GM12874 (cell line): ENCODE results near the gene MATK.

Experiments used
- TF ChIP-seq, protein P1 (sequence below): IDR thresholded peaks from 2 replicates; pipeline ENCODE4 v1.5.1; 2011; ENCODE audit warnings: low read depth, mild to moderate bottlenecking, control low read depth, low read length, moderate library complexity; ENCODE audit not compliant: insufficient read depth

Gene MATK

DNA sequence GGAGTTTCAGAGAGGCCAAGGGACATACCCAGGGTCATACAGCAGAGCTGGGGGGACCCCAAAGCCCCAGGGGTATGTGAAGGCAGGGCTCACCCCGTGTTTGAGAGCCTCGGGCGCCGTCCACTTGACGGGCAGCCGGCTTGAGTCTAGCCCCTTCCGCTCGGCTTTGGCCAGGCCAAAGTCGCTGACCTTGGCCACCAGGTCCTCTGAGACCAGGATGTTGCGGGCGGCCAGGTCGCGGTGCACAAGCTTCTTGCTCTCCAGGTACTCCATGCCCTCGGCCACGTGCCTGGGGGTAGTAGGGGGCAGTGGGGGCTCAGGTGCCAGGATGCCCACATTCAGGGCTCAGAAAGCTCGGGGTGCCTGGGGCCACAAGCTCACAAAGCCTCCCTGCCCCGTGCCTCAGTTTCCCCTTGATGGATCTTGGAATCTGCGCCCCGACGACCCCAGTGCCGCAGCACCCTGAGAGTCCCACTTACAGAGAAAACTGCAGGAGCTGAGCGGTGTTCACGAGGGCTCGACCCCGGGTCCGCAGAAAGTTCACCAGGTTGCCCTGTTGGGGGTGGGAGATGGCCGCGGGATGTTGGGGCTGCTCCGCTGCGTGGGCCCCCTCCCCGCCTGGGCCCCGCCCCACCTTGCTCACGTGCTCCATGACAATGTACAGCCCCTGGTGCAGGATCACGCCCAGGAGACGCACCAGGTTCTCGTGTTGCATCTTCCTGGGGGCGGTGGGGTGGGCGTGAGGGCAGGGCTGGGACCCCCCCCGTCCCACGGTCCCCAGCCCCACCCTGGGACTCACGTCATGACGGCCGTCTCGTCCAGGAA is 7.1 kb downstream of the MATK start:
- TF ChIP-seq, protein P1, sequence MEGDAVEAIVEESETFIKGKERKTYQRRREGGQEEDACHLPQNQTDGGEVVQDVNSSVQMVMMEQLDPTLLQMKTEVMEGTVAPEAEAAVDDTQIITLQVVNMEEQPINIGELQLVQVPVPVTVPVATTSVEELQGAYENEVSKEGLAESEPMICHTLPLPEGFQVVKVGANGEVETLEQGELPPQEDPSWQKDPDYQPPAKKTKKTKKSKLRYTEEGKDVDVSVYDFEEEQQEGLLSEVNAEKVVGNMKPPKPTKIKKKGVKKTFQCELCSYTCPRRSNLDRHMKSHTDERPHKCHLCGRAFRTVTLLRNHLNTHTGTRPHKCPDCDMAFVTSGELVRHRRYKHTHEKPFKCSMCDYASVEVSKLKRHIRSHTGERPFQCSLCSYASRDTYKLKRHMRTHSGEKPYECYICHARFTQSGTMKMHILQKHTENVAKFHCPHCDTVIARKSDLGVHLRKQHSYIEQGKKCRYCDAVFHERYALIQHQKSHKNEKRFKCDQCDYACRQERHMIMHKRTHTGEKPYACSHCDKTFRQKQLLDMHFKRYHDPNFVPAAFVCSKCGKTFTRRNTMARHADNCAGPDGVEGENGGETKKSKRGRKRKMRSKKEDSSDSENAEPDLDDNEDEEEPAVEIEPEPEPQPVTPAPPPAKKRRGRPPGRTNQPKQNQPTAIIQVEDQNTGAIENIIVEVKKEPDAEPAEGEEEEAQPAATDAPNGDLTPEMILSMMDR = no peak

DNA sequence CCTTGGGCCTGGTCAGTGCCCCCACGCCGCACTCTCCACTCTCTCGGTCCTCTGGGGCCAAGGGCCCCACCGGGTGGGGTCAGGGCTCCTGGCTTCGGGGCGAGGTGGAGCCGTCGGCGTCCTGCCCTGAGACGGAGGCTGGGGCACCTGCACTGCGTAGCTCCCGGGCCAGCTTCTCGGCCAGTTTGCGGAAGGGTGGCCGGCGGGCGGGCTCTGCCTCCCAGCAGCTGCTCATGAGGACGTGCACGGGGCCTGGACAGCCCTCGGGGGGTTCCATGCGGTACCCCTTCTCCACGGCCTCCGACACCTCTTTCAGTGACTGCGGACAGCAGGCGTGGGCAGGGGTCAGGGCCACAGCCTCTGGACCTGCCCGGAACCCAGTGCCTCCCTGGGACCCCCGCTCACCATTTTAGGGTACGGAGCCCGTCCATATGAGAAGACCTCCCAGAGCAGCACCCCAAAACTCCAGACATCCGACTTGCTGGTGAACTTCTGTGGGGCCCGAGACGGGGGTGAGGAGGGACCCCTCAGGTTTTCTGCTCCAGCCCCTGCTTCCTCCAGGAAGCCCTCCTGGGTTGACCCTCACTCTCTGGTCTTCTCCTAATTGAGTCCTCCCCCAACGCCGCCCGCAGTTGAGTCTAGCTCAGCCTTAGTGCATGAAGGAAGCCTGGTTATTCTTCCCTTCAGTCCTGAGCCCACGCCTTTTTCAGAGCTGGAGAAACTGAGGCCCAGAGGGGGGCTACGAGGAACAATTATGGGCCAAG is 7.9 kb downstream of the MATK start:
- TF ChIP-seq, protein P1 = no peak

GRCh38 chr19:3776479-3777040 is 9.6 kb downstream of the MATK start:
- TF ChIP-seq, protein P1 = no peak

GRCh38 chr19:3775831-3776230 is 10.3 kb downstream of the MATK start:
- TF ChIP-seq, protein P1 = no peak

DNA sequence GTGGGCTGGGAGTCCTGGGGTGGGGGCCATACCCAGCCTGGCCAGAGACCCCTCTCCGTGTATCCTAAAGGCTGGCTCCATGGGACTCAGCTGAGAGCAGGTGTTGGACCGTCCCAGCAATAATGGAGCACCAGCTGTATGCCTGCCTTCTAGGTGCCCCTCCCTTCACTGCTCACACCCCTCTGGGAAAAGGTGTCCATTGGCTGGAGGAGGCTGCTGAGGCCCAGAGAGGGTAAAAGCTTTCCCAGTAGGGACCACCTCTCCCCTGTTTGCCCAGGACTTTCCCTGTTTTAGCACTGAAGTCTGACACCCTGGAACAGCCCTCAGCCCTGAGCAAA is 10.8 kb downstream of the MATK start:
- TF ChIP-seq, protein P1 = no peak

DNA sequence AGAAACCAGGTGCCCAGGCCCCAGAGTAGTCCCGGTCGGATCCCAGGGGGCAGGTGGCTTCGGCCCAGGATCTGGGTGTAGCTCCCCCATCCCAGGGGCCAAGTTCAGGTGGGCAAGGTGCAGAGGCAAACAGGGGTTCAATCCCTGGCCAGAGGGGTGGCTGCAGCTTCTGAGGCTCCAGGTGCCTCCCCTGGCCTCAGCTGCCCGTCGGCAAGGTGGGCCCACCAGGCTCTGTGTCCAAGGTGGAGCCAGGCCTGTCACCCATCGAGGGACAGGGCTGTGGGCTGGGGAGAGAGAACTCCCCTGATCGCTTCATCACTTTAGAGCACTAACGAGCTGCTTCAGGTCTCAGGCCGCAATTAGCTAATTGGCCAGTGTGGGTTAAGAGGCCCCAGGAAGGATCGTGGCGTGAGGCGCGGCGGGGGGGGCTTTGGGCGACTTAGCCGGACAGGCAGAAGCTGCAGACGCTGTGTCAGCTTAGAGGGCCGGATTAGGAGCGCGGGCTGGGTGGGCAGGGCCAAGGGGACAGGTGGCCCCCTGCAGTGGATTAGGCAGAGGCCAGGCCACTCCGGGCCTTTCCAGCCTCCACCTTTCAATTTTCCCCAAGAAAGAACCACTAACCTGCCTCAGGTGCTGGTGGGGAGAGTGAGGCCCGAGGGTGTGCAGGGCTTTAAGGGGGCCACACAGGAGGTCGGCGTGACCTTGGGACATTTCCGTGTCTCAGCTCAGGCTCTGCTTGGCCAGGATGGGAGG is 11.4 kb downstream of the MATK start:
- TF ChIP-seq, protein P1 = no peak
